ENCODE measurements around the gene EP400.
"Not testable (repeated sequence)": the region's sequence is repeated elsewhere in the genome, so short reads cannot be mapped to it uniquely, and the experiment has no call there.

Gene EP400

GRCh38 chr12:131928711-131929580 is 20.8 kb upstream of the EP400 start, which contains the start of gene PUS1:
Gene PUS1 (plus strand): TSS chr12:131929276. CDS start chr12:131929723, 447 bp downstream.
- peak; percentile 82 to 85 for DNase-seq

- DNase-seq, result no peak
Observed at GRCh38 chr12:131929581-131930456, 19.9 kb upstream of the EP400 start.

DNA sequence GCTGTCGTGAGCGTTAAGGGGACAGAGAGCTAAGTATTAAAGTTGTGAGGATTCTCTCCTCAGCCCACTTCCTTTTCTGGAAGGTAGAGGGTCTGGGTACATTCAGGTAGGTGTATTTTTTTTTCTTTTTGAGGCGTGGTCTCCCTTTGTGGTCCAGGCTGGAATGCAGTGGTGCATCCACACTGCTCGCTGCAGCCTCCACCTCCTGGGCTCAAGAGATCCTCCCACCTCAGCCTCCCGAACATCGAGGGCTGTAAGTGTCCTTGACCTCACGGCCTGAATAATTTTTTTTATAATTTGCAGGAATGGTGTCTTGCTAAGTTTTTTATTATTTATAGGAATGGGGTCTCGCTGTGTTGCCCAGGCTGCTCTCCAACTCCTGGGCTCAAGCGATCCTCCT is 19.2 kb upstream of the EP400 start:
- DNase-seq, result no peak

- DNase-seq, result no peak
Observed at GRCh38 chr12:131933387-131933786, 16.4 kb upstream of the EP400 start.

DNA sequence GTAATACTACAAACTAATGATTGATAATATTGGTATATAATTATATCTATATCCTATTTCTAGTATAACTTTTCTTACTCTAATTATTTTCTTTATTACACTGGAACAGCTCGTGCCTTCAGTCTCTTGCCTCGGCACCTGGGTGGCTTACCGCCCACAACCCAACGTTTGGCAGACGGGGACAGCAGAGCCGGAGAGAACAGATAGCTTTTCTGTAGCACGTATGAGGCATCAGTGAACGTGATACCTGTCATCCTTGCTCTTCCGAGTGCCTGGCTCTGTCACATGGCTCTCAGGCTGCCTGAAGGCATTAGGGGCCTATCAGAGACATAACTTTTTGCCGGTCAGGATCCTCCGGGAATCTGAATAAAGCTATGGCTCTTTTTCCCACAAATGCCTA is 15.2 kb upstream of the EP400 start:
- DNase-seq, result no peak

- DNase-seq, result no peak
Observed at GRCh38 chr12:131938082-131938481, 11.7 kb upstream of the EP400 start.

- DNase-seq, result no peak
Observed at GRCh38 chr12:131939007-131939406, 10.7 kb upstream of the EP400 start.

DNA sequence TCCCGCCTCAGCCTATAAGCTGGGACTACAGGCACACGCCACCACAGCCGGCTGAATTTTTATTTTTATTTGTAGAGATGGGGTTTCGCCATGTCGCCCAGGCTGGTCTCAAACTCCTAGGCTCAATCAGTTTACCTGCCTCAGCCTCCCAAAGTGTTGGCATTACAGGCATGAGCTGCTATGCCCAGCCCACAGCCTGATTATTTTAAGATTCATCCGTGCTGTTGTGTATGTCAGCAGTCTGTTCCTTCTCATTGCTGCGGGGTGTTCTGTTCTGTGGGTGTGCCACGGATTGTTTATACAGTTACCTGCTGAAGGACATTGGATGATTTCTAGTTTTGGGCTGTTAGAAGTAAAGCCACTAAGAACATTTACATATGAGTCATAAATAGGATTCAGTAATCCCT is 9.6 kb upstream of the EP400 start:
- no peak for DNase-seq

- no peak for DNase-seq
Observed at GRCh38 chr12:131941116-131941986, 8.4 kb upstream of the EP400 start.

- no peak for DNase-seq
Observed at GRCh38 chr12:131941987-131942341, 7.8 kb upstream of the EP400 start.

GRCh38 chr12:131942671-131943070 is 7.1 kb upstream of the EP400 start:
- no peak for DNase-seq

- DNase-seq, result no peak
Observed at GRCh38 chr12:131943389-131943788, 6.4 kb upstream of the EP400 start.

- DNase-seq, result no peak
Observed at GRCh38 chr12:131943876-131944275, 5.9 kb upstream of the EP400 start.

- no peak for DNase-seq
Observed at GRCh38 chr12:131944601-131945251, 5.0 kb upstream of the EP400 start.

DNA sequence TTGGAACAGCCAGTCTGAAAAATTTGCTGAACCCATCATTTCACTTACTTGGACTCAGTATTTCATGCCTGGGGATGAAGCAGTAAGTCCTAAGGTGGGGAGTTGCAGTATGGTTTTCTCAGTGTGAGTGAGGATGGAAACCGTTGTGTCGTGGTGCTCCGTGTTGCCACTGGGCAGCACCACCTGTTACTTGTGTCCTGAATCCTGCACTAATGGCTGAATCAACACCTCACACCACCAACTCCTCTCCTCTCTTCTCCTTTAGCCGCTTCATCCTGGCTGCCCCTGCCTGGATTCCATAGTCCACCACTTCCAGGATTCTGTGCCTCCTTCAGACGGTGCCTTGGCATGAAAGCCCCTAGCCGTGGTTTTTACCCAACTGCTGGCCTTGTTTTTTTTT is 3.0 kb upstream of the EP400 start:
- no peak for DNase-seq

GRCh38 chr12:131947482-131948027 is 2.2 kb upstream of the EP400 start:
- DNase-seq, result no peak

GRCh38 chr12:131948166-131948712 is 1.5 kb upstream of the EP400 start:
- DNase-seq, result no peak

DNA sequence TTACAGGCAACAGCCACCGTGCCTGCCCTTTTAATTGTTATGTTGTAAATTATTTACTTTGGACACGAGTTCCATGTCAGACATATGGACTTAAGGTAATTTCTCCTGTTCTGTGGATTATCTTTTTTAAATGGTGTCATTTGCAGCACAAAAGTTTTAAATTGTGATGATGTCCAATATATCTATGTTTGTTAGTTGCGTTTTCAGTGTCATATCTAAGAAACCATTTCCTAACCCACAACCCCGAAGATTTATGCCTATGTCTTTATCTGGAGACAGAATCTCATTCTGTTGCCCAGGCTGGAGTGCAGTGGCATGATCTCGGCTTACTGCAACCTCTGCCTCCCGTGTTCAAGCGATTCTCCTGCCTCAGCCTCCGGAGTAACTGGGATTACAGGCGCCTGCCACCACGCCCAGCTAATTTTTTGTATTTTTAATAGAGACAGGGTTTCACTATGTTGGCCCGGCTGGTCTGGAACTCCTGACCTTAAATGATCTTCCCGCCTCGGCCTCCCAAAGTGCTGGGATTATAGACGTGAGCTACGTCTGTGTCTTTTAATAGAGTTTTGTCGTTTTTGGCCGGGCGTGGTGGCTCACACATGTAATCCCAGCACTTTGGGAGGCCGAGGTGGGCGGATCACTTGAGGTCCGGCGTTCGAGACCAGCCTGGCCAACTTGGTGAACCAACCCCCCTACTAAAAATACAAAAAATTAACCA is 870 bp upstream of the EP400 start:
- not testable (repeated sequence) for DNase-seq

GRCh38 chr12:131950182-131950913 is 606 bp downstream of the EP400 start:
- DNase-seq, result no peak

GRCh38 chr12:131953810-131954209 is 4.1 kb downstream of the EP400 start:
- not testable (repeated sequence) for DNase-seq
